ENCODE data around the gene JMJD1C.

DNA sequence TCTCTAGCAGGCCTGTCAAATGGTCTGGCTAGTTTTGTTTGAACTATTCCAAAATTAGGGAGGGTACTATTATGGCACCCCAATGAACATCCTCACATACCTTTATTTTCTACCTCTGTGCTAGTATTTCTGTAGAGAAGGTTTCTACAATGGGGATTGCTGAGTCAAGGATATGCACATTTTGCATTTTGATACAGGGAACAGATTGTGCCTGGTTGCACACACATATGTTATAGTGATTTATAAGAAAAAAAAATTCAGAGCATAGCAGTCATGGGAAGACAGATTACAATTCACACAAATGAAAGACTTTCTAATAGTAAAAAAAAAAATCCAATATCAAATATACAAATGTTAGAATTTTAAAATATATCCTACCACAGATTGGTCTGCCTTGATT lies 346.7 kb downstream of the JMJD1C start:
- TF ChIP-seq POLR2A (IDR thresholded peaks at IDR 0.05), result no peak
- no peak for TF ChIP-seq CTCF (IDR thresholded peaks at IDR 0.05)
